ENCODE data around the gene SMYD2. TPM values are rescaled to one million over a fixed set of nuclear protein-coding genes. Genes with fewer than 3 reads are reported as not detected.

SMYD2 gene
- total and polyA plus RNA-seq, 5 donors = 8.8 to 34.6 (median 20.4) TPM

DNA sequence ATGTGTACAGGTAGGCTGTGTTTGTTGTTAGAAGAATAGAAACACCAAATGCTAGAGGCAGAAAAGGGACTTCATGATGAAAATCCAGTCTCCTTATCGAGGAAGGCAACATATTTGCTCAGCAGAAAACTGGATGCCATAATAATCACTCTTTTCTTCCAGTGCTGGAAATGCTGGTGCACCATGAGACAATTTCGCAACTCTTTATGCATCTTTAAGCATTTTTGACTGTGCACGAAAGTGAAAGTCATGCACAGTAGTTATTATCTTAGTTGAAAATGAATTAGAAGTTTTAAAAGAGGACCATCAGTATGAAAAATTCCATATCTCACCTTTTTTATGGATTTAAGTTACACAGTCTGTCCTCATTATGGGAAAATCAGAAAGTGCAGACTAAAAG lies 29.1 kb downstream of the SMYD2 start:
- Histone ChIP-seq H3K27ac (ENCODE audit: low read length) (no peak overlapping the region), H3K9me3 (ENCODE audit: control insufficient read depth, low read length) (no peaks in the 10 kb centered on the region), H3K4me3 (ENCODE audit: low read length) (no peak overlapping the region), H3K27me3 (ENCODE audit: control insufficient read depth, insufficient read depth) (no peaks in the 10 kb centered on the region), H3K4me1 (ENCODE audit: control insufficient read depth, insufficient read depth, low read length) (peaks cover 2% of the 10 kb centered on the region)
- intact Hi-C loops (cut with DNase I) = no loop called here
- 71% methylated on average over 3 of the region's 3 CpGs for WGBS
- DNase-seq = no peak
- ATAC-seq = no peak

DNA sequence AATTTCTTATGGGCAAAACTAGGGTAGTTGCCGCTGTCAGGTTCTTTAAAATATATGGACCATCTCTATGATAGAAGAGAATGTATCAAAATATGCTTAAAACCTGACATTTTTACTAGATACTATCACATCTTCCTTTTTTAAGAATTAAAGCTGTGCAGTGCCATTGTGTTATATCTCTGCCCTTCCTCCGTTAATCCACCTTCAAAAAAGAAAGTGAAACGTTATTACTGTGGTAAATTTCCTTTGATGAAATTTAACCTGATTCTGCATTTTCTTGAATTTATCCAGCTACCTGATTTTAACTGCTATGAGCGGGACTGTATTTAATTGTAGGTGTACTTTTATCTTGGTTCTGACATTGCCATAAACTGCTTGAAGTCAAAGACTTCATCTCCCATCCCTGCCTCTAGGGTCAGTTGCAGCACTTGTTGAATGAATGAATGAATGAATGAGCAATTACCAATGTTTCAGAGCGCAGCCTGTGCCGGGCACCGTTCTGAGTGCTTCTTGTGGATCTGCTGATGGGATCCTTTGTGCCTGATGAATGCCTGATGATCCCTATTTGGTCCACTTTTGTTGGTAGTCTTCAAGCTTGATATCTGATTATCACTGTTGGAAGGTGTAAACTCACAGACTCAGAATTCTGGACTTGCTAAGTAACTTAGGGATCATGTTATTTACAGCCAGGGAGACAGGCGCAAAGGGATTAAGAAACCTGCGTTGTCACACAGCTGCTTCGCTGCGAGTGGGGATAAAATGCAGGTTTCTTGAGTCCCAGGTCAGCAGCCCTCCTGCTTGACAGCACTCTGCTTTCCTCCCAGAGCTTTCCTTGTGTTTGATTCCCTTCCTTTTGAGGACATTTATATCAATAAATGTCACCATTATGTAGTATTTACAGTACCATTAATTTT lies 30.1 kb downstream of the SMYD2 start:
- intact Hi-C loops (cut with DNase I) = no loop called here

DNA sequence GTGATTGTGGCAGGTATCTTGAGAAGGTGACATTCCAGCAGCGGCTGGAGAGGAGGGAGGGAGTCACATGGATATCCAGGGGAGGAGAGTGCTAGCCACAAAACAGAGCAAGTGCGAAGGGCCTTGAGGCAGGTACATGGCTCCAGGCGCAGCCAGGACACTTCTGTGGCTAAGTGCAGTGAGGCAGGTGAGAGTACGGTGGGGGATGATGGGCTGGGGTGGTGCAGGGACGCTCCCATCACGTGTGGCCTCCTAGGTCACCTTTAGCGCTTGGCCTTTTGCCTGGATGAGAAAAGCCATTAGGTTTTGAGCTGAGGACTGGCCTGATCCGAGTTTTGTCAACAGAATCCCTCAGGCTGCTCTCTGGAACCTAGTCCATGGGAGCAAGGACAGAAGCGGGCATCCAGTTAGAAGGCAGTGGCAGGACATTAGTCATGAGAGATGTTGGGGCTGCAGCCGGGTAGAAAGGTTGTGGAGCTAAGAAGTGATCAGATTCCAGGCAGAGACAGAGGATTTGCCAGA lies 31.6 kb downstream of the SMYD2 start:
- ATAC-seq (no peak), DNase-seq (no peak)
- no peaks in the 10 kb centered on the region for H3K9me3 ChIP-seq (ENCODE audit: control insufficient read depth, low read length)
- WGBS = 88% methylated on average over 10 of the region's 10 CpGs
- intact Hi-C loops (cut with DNase I) = no loop called here
- H3K4me3 ChIP-seq (ENCODE audit: low read length) = no peak overlapping the region
- H3K4me1 ChIP-seq (ENCODE audit: control insufficient read depth, insufficient read depth, low read length) = peaks cover 2% of the 10 kb centered on the region
- H3K27ac ChIP-seq (ENCODE audit: low read length) = no peak overlapping the region
- H3K27me3 ChIP-seq (ENCODE audit: control insufficient read depth, insufficient read depth) = no peaks in the 10 kb centered on the region

More for the DNA sequence above, 30.1 kb downstream of the SMYD2 start:
- Histone ChIP-seq H3K4me1 (ENCODE audit: control insufficient read depth, insufficient read depth, low read length) (peaks cover 2% of the 10 kb centered on the region), H3K27me3 (ENCODE audit: control insufficient read depth, insufficient read depth) (no peaks in the 10 kb centered on the region), H3K4me3 (ENCODE audit: low read length) (no peak overlapping the region), H3K9me3 (ENCODE audit: control insufficient read depth, low read length) (no peaks in the 10 kb centered on the region), H3K27ac (ENCODE audit: low read length) (no peak overlapping the region)
- no peak for ATAC-seq
- WGBS = 77% methylated on average over 11 of the region's 11 CpGs
- no peak for DNase-seq

DNA sequence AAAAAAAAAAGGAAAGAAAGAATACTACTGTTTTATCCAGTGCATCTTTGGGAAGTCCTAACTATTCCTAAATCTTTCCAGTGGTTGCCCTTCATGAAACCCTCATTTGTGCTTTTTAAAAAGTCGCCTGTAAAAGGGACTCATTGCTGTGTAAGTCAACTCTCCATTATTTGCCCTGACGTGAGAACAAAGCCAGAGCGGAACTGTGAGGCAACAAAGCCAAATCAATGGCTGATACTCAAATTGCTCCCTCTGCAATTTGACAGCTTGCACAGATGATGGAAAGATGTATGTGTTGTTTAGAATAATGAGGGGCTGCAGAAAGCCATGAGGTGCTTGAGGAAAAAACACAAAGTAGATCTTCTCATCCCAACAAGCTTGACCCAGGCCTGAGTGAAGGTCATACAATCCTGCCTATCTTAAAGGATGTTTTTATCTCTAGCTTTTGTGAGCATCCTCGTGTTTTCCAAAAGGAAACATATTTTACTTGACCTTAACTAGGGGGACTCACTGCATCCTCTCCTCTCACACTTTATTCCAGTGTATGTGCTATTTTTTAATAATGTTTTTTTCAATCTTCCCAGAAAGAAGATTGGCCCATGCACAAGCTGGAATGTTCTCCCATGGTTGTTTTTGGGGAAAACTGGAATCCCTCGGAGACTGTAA lies 33.4 kb downstream of the SMYD2 start:
- no peaks in the 10 kb centered on the region for H3K27me3 ChIP-seq (ENCODE audit: control insufficient read depth, insufficient read depth)
- DNase-seq (no peak), ATAC-seq (no peak)
- H3K4me3 ChIP-seq (ENCODE audit: low read length) = no peak overlapping the region
- H3K4me1 ChIP-seq (ENCODE audit: control insufficient read depth, insufficient read depth, low read length) = peaks cover 2% of the 10 kb centered on the region
- no peaks in the 10 kb centered on the region for H3K9me3 ChIP-seq (ENCODE audit: control insufficient read depth, low read length)
- WGBS = 82% methylated on average over 5 of the region's 5 CpGs
- H3K27ac ChIP-seq (ENCODE audit: low read length) = no peak overlapping the region
- intact Hi-C loops (cut with DNase I) = no loop called here

DNA sequence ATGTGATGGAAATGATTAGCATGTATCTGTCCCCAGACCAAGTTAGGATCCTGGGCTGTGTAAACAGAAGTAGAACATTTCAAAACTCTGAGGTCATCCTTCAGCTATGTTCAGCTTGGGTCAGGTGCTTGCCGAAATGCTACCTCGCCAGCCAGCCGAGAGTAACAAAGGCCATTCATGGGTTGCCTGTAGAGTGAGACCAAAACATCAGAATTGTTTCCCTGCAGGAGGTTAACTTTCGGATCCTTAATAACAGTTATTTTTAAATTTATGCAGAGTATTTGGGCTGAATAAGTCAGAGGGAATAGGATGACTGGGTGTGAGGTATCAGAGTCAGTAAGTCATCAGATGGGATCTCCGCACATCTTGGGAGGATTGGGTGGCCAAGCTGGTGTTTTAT lies 35.6 kb downstream of the SMYD2 start:
- no peak for DNase-seq
- intact Hi-C loops (cut with DNase I) = no loop called here
- no peak overlapping the region for H3K27ac ChIP-seq (ENCODE audit: low read length)

DNA sequence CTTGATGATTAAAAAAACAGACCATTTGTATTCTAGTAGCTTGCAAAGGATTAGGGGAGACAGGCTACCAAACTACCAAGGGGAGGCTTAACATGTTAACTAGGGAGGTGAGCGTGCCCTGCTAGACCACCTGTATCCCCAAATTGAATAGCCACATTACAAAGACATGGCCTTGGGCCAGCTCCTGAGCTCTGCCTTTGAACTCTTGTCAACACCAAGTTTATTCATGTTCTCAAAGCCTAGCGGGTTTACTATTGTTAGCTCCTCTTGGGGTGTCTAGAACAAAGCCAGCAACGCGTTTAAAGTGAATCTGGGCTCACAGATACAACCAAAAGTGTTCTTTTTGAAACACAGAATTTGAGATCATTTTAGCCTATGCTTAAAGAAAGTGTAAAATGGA lies 36.3 kb downstream of the SMYD2 start:
- Histone ChIP-seq H3K4me3 (ENCODE audit: low read length) (no peak overlapping the region), H3K27ac (ENCODE audit: low read length) (no peak overlapping the region), H3K9me3 (ENCODE audit: control insufficient read depth, low read length) (no peaks in the 10 kb centered on the region), H3K27me3 (ENCODE audit: control insufficient read depth, insufficient read depth) (no peaks in the 10 kb centered on the region), H3K4me1 (ENCODE audit: control insufficient read depth, insufficient read depth, low read length) (peaks cover 2% of the 10 kb centered on the region)
- ATAC-seq (no peak), DNase-seq (no peak)
- intact Hi-C loops (cut with DNase I) = no loop called here
- WGBS = 76% methylated on average over 4 of the region's 4 CpGs

More for the DNA sequence above, 35.6 kb downstream of the SMYD2 start:
- Histone ChIP-seq H3K27me3 (ENCODE audit: control insufficient read depth, insufficient read depth) (no peaks in the 10 kb centered on the region), H3K4me1 (ENCODE audit: control insufficient read depth, insufficient read depth, low read length) (peaks cover 2% of the 10 kb centered on the region), H3K4me3 (ENCODE audit: low read length) (no peak overlapping the region), H3K9me3 (ENCODE audit: control insufficient read depth, low read length) (no peaks in the 10 kb centered on the region)
- 88% methylated on average over 5 of the region's 5 CpGs for WGBS
- peak in 1 of 2 donors; percentile 26 for ATAC-seq

DNA sequence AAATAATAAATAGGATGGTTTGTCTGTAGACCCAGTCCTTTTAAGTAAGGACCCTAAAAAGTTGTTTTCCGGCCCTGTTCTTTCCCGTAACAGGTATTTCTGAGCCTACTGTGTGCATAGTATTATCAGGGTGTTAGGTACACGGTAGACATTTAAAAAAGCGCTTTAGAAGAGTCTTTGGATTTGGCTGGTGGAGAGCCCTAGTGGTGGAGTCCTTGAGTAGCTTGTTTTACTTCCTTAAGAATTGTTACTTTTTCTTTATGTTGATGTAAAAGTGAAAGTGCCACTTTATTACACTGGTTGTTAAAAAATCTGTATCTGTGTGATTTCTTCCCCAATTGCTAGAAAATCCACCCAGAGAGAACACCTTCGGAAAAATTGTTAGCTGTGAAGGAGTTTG lies 36.8 kb downstream of the SMYD2 start:
- DNase-seq (no peak), ATAC-seq (no peak)
- no peaks in the 10 kb centered on the region for H3K27me3 ChIP-seq (ENCODE audit: control insufficient read depth, insufficient read depth)
- intact Hi-C loops (cut with DNase I) = no loop called here
- 82% methylated on average over 5 of the region's 5 CpGs for WGBS
- H3K9me3 ChIP-seq (ENCODE audit: control insufficient read depth, low read length) = no peaks in the 10 kb centered on the region
- peaks cover 2% of the 10 kb centered on the region for H3K4me1 ChIP-seq (ENCODE audit: control insufficient read depth, insufficient read depth, low read length)
- no peak overlapping the region for H3K4me3 ChIP-seq (ENCODE audit: low read length)
- no peak overlapping the region for H3K27ac ChIP-seq (ENCODE audit: low read length)

DNA sequence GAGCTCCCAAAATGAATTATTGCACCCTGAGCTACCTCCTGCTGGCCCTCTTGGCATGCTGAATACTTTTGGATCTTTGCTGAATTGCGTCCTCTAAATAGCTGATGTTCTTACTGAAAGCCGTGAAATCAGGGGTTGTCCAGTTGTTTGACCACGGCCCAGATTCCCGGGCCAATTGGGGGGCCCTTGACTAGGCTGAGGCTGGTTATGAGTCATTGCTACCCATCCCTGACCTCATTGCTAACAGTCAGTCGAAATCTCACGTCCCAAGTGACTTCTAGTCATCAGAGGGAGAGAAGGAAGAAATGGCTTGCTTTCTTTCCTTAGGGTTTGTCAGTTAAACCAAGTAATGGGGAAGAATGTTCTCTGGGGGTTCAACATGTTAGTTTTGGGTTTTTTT lies 37.4 kb downstream of the SMYD2 start:
- no peaks in the 10 kb centered on the region for H3K4me1 ChIP-seq (ENCODE audit: control insufficient read depth, insufficient read depth, low read length)
- H3K27me3 ChIP-seq (ENCODE audit: control insufficient read depth, insufficient read depth) = no peaks in the 10 kb centered on the region
- DNase-seq (no peak), ATAC-seq (peak in 1 of 2 donors; percentile 42)
- H3K9me3 ChIP-seq (ENCODE audit: control insufficient read depth, low read length) = no peaks in the 10 kb centered on the region
- H3K27ac ChIP-seq (ENCODE audit: low read length) = no peak overlapping the region
- WGBS = 48% methylated on average over 6 of the region's 6 CpGs
- intact Hi-C loops (cut with DNase I) = no loop called here
- H3K4me3 ChIP-seq (ENCODE audit: low read length) = no peak overlapping the region

DNA sequence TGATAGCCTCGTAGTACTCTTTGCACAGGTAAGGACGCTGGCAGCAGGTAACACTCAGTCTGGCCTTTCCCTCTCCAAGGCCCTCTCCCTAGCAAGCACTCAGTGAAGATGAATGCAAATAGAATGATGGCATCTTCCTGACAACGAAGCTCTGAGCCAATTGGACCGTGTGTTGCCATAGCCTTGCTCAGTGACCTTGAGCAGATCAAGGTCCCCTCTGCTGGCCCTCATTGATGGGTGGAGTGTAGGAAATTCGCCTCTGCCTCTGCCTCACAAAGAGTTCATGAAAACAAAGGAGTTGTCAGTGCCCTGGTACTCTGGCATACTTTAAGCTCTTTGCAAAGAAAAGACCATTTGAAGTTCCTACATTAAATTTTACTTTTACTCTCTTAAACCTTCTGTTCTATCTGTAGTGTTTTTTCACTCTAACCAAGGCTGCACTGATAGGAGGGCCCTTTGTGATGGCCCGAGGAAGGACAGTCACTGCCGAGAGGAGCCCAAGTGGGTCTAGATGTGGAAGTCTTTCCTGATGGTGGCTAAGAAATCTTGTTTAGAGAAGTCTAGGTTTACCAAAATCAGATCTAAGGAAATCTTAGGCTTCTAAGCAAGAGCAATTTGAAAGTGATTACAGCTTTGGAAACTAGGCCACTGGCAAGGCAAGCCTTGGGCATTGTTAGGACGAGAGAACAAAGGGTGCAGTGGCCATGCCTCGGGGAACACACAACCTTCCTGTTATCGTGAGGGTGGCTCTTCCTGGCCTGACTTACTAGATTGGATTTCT lies 38.2 kb downstream of the SMYD2 start:
- Histone ChIP-seq H3K4me3 (ENCODE audit: low read length) (no peak overlapping the region), H3K4me1 (ENCODE audit: control insufficient read depth, insufficient read depth, low read length) (no peaks in the 10 kb centered on the region), H3K27me3 (ENCODE audit: control insufficient read depth, insufficient read depth) (no peaks in the 10 kb centered on the region), H3K27ac (ENCODE audit: low read length) (no peak overlapping the region), H3K9me3 (ENCODE audit: control insufficient read depth, low read length) (no peaks in the 10 kb centered on the region)
- intact Hi-C loops (cut with DNase I) = no loop called here
- DNase-seq = no peak
- no peak for ATAC-seq
- 77% methylated on average over 10 of the region's 10 CpGs for WGBS

DNA sequence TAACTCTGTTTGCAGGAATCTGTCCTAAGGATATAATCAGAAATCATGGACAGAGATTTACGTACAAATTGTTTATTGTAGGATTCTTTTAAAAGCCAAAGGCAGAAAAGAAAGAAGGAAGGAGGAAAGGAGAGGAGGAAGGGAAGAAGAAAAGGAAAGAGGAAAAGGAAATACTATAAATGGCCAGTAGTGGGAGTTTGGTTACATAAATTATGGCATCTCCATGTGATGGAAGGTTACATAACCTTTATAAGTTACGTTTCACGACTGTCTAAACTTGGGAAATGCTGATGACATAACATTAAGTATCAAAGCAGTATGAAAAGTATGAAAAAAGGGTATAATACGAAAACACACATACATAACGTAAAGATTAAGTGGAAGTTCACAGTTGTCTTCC lies 39.0 kb downstream of the SMYD2 start:
- H3K4me1 ChIP-seq (ENCODE audit: control insufficient read depth, insufficient read depth, low read length) = no peaks in the 10 kb centered on the region
- H3K27me3 ChIP-seq (ENCODE audit: control insufficient read depth, insufficient read depth) = no peaks in the 10 kb centered on the region
- no peaks in the 10 kb centered on the region for H3K9me3 ChIP-seq (ENCODE audit: control insufficient read depth, low read length)
- no peak for ATAC-seq
- no peak for DNase-seq
- no peak overlapping the region for H3K4me3 ChIP-seq (ENCODE audit: low read length)
- 89% methylated on average over 5 of the region's 5 CpGs for WGBS
- H3K27ac ChIP-seq (ENCODE audit: low read length) = no peak overlapping the region
- intact Hi-C loops (cut with DNase I) = loop anchor here in 1 of 4 donors (10.0 kb wide), 1 partner anchor 105 kb away; no protein-coding TSS in a partner anchor
